ENCODE data around the gene WDFY4.

The WDFY4 gene

GRCh38 chr10:48856855-48857254 lies 172.2 kb downstream of the WDFY4 start:
- Mint-ChIP-seq H3K27me3 (ENCODE audit: low read depth, poor library complexity) (peaks cover 3% of the 10 kb centered on the region), H3K36me3 (ENCODE audit: low read depth) (no peaks in the 10 kb centered on the region), H3K4me3 (no peak overlapping the region), H3K27ac (no peak overlapping the region), H3K4me1 (no peaks in the 10 kb centered on the region), H3K9me3 (peaks cover 15% of the 10 kb centered on the region)
- TF ChIP-seq, protein P1, sequence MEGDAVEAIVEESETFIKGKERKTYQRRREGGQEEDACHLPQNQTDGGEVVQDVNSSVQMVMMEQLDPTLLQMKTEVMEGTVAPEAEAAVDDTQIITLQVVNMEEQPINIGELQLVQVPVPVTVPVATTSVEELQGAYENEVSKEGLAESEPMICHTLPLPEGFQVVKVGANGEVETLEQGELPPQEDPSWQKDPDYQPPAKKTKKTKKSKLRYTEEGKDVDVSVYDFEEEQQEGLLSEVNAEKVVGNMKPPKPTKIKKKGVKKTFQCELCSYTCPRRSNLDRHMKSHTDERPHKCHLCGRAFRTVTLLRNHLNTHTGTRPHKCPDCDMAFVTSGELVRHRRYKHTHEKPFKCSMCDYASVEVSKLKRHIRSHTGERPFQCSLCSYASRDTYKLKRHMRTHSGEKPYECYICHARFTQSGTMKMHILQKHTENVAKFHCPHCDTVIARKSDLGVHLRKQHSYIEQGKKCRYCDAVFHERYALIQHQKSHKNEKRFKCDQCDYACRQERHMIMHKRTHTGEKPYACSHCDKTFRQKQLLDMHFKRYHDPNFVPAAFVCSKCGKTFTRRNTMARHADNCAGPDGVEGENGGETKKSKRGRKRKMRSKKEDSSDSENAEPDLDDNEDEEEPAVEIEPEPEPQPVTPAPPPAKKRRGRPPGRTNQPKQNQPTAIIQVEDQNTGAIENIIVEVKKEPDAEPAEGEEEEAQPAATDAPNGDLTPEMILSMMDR (IDR thresholded peaks at IDR 0.05), result no peak
- no peak for DNase-seq

DNA sequence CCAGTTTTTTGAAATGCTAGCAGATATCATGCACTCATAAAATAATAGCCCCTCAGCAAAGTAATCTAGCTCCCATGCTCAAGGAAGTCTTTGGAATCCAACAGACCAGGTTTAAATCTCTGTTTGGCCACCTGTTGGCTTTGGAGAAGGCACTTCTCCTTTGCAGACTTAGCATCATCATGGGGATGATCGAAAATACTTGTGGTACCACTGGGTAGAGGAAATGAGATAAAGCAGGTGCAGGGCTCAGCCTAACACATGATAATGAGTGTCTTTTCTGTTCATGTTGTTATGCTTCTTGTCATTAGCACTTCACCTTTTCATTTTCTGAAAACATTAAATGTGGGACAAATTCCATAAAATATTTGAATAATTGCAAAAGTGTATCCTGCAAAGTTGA lies 187.6 kb downstream of the WDFY4 start:
- Mint-ChIP-seq H3K4me1 (no peaks in the 10 kb centered on the region), H3K9me3 (no peaks in the 10 kb centered on the region), H3K4me3 (no peak overlapping the region), H3K27me3 (ENCODE audit: low read depth, poor library complexity) (peaks cover 24% of the 10 kb centered on the region), H3K36me3 (ENCODE audit: low read depth) (no peaks in the 10 kb centered on the region), H3K27ac (no peak overlapping the region)
- TF ChIP-seq, protein P1 (IDR thresholded peaks at IDR 0.05), result no peak
- no peak for DNase-seq

DNA sequence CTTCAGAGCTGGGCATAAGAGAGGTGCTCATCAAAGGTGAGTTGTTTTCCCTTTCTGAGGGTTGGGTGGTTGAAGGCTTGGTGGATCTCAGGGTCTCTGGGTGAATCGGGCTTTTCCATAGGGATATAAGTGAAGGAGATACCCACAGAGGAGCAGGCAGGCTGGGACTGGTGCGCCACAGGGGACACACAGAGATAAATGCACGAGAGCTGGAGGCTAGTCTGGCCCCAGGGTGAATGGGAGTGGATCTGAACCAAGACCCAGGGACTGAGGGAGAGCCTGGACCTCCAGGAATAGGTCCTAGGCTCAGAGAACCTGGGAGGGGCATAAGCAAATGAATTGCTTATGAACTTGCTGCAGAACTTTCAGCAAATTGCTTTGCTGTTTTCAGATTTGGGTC lies 193.4 kb downstream of the WDFY4 start:
- no peak for DNase-seq
- H3K27ac Mint-ChIP-seq, result no peak overlapping the region
- H3K27me3 Mint-ChIP-seq (ENCODE audit: low read depth, poor library complexity), result peaks cover 44% of the 10 kb centered on the region

GRCh38 chr10:48879451-48879850 lies 194.8 kb downstream of the WDFY4 start:
- TF ChIP-seq, protein P1 (IDR thresholded peaks at IDR 0.05), result no peak
- Mint-ChIP-seq H3K4me1 (no peaks in the 10 kb centered on the region), H3K36me3 (ENCODE audit: low read depth) (no peaks in the 10 kb centered on the region), H3K9me3 (no peaks in the 10 kb centered on the region), H3K4me3 (no peak overlapping the region), H3K27me3 (ENCODE audit: low read depth, poor library complexity) (peaks cover 55% of the 10 kb centered on the region), H3K27ac (no peak overlapping the region)
- DNase-seq, result no peak

More for the DNA sequence above, 193.4 kb downstream of the WDFY4 start:
- H3K36me3 Mint-ChIP-seq (ENCODE audit: low read depth), result no peaks in the 10 kb centered on the region
- no peaks in the 10 kb centered on the region for H3K4me1 Mint-ChIP-seq
- no peaks in the 10 kb centered on the region for H3K9me3 Mint-ChIP-seq
- H3K4me3 Mint-ChIP-seq, result no peak overlapping the region
- TF ChIP-seq, protein P1 (IDR thresholded peaks at IDR 0.05), result no peak

DNA sequence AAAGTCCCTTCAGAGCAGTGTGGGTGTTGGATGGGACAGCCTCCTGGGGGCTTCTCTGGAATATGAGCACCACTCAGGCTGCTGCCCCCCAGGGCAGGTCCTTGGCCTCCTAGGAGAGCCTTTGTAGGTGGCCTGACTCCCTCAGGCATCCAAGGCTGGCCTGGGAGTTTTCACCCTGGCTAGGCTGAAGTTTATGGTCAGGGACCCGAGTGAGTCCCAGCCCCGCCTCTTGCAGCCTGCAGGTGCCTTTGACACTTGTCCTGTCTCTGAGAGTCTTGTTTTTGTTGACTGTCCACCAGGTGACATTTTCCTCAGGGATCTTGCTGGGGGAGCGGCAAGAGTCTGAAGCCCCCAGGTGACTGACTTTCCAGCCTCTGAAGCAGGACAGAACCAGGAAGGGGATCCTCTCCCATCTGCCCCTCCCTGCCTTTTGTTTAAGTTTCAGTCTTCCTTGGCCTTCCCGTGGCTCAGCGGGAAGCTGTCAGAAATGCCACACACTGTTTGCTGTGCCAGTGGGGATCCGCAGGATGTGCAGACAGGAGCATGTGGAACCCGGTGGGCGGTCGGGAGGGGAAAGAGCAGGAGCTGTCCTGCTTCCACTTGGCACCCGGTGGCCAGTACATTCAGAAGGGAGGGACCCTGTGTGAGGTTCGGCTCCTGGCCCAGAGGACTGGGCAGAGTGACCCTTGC lies 195.5 kb downstream of the WDFY4 start:
- Mint-ChIP-seq H3K27ac (no peak overlapping the region), H3K36me3 (ENCODE audit: low read depth) (no peaks in the 10 kb centered on the region), H3K4me3 (no peak overlapping the region), H3K4me1 (no peaks in the 10 kb centered on the region), H3K27me3 (ENCODE audit: low read depth, poor library complexity) (peaks cover 56% of the 10 kb centered on the region), H3K9me3 (no peaks in the 10 kb centered on the region)
- no peak for DNase-seq
- TF ChIP-seq, protein P1 (IDR thresholded peaks at IDR 0.05), result no peak

GRCh38 chr10:48881937-48882336 lies 197.3 kb downstream of the WDFY4 start:
- TF ChIP-seq, protein P1 (IDR thresholded peaks at IDR 0.05), result no peak
- Mint-ChIP-seq H3K27ac (no peak overlapping the region), H3K9me3 (no peaks in the 10 kb centered on the region), H3K27me3 (ENCODE audit: low read depth, poor library complexity) (peaks cover 57% of the 10 kb centered on the region), H3K4me3 (no peak overlapping the region), H3K36me3 (ENCODE audit: low read depth) (no peaks in the 10 kb centered on the region), H3K4me1 (no peaks in the 10 kb centered on the region)
- DNase-seq, result no peak
